ENCODE data around the gene SPRR4. TPM values are rescaled to one million over a fixed set of nuclear protein-coding genes. Genes with fewer than 3 reads are reported as not detected.

SPRR4 gene
- total RNA-seq, 4 donors from 2014 or later = not detected

DNA sequence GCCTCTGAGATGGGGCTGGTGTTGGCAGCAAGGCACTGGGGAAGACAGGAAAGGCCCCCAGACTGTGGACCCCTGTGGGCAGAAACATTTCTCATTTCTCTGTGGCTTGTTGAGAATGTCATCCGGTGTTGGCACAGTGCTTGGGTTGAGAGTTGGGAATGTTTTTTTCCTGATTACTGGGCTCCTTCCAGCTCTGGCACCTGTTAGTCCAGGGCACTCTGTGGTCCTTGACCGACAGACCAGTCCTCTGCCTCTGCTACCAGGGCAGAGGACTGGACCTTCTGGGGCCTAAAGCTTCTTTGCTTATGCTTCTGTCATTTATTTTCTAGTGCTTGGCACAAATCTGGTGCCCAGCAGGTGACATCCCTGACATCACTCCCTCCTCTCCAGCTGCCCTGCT lies 28.3 kb upstream of the SPRR4 start:
- no peaks in the 10 kb centered on the region for H3K27me3 ChIP-seq
- no peaks in the 10 kb centered on the region for H3K36me3 ChIP-seq
- intact Hi-C loops (cut with DNase I; ENCODE audit: low total_unique reads) = no loop called here
- ATAC-seq (no peak), DNase-seq (no peak)
- no peak overlapping the region for H3K27ac ChIP-seq
- no peaks in the 10 kb centered on the region for H3K9me3 ChIP-seq
- no peak overlapping the region for H3K4me3 ChIP-seq
- TF ChIP-seq POLR2A (IDR thresholded peaks at IDR 0.05) = no peak
- TF ChIP-seq, protein P1, sequence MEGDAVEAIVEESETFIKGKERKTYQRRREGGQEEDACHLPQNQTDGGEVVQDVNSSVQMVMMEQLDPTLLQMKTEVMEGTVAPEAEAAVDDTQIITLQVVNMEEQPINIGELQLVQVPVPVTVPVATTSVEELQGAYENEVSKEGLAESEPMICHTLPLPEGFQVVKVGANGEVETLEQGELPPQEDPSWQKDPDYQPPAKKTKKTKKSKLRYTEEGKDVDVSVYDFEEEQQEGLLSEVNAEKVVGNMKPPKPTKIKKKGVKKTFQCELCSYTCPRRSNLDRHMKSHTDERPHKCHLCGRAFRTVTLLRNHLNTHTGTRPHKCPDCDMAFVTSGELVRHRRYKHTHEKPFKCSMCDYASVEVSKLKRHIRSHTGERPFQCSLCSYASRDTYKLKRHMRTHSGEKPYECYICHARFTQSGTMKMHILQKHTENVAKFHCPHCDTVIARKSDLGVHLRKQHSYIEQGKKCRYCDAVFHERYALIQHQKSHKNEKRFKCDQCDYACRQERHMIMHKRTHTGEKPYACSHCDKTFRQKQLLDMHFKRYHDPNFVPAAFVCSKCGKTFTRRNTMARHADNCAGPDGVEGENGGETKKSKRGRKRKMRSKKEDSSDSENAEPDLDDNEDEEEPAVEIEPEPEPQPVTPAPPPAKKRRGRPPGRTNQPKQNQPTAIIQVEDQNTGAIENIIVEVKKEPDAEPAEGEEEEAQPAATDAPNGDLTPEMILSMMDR (IDR thresholded peaks at IDR 0.05 in 4 of 5, conservative IDR thresholded peaks at IDR 0.05 in 1 of 5) = no peak
- in situ Hi-C loops (cut with MboI; ENCODE audit: low sequenced_read_pairs in 4 of 4) = no loop called here
- H3K4me1 ChIP-seq = no peaks in the 10 kb centered on the region

DNA sequence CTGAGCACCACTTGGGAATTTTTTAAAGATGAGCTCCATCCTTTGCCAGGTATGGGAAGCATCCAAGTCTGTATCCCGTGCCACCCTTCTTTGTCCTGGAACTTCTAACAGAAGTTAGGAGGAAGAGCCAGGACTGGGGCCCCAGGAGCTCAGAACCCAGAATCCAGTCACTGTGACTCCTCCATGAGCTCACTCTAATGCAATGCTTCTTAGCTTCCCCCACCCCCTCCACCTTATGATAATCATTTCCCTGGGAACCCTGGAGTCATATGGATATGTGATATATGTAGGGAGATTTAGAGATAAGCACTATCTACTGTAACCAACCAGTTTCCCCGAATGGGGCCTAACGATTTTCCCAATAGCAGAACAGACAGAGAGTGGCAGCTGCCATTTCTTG lies 24.2 kb upstream of the SPRR4 start:
- DNase-seq (no peak), ATAC-seq (no peak)
- Histone ChIP-seq H3K9me3 (no peaks in the 10 kb centered on the region), H3K4me1 (no peaks in the 10 kb centered on the region), H3K4me3 (no peak overlapping the region), H3K36me3 (no peaks in the 10 kb centered on the region), H3K27ac (no peak overlapping the region), H3K27me3 (no peaks in the 10 kb centered on the region)
- in situ Hi-C loops (cut with MboI; ENCODE audit: low sequenced_read_pairs in 4 of 4) (no loop called here), intact Hi-C loops (cut with DNase I; ENCODE audit: low total_unique reads) (no loop called here)
- TF ChIP-seq, protein P1 (IDR thresholded peaks at IDR 0.05 in 4 of 5, conservative IDR thresholded peaks at IDR 0.05 in 1 of 5) = no peak
- TF ChIP-seq POLR2A (IDR thresholded peaks at IDR 0.05) = no peak

DNA sequence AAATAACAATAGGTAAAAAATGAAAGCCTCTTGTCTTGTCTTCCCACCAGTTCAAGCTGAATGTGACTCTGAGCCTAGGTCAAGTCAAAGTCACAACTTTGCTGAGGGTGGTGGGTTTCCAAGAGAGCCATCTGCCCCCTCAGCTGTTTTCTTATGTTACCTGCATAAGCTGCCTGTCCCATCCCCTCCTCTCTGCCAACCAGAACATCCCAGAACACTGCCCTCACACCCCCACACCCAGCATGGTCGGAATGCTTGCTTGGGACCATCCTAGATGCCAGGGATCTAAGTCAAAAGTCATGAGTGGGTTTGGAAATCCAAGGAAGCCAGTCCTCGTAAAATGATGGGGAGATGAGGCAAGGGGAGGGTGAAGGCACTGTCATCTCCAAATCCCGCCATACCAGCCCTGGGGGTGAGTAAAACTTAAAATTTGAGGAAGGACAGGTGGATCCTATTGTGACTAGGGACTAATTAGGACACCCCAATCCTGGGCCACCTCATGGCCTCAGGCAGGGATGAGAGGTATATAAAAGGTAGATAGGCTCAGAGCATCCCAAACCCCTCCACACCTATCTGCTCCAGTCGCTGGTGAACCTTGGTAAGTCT lies 23.7 kb upstream of the SPRR4 start, which contains the start of gene SPRR5:
TSS of gene SPRR5 (plus strand) at position 556 of the 606 bp plus-strand sequence. CDS start 1,349 bp downstream, outside the sequence.
- intact Hi-C loops (cut with DNase I; ENCODE audit: low total_unique reads) (no loop called here), in situ Hi-C loops (cut with MboI; ENCODE audit: low sequenced_read_pairs in 4 of 4) (no loop called here)
- Histone ChIP-seq H3K4me3 (no peak within 1 kb of the TSS), H3K4me1 (no peaks in the 10 kb centered on the region), H3K27ac (no peak within 1 kb of the TSS), H3K9me3 (no peaks in the 10 kb centered on the region), H3K36me3 (no peaks in the 10 kb centered on the region), H3K27me3 (no peaks in the 10 kb centered on the region)
- DNase-seq (no peak), ATAC-seq (no peak)
- TF ChIP-seq, protein P1 (IDR thresholded peaks at IDR 0.05 in 4 of 5, conservative IDR thresholded peaks at IDR 0.05 in 1 of 5) = no peak

DNA sequence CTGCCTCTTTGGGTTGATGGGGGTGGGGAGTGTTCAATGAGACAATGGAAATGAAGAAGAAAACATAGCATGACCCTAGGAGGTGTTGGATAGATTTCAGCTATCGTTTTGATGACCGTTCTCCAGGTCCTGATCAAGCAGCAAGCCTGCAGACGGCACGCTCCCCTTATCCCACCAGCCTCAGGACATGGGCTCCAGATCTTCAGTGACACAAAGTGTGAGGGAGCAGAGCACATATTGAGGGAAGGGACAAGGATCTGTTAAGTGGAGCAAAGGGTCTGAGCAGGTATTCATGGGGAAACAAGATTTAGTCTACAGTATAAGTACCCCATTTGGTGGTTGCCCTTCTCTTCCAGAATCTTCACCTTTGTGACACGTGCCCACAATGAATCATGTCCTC lies 18.7 kb upstream of the SPRR4 start:
- DNase-seq = no peak
- Histone ChIP-seq H3K27ac (no peak overlapping the region), H3K4me3 (no peak overlapping the region), H3K9me3 (no peaks in the 10 kb centered on the region), H3K4me1 (no peaks in the 10 kb centered on the region), H3K36me3 (no peaks in the 10 kb centered on the region), H3K27me3 (no peaks in the 10 kb centered on the region)
- TF ChIP-seq, protein P1 (IDR thresholded peaks at IDR 0.05 in 4 of 5, conservative IDR thresholded peaks at IDR 0.05 in 1 of 5) = no peak
- TF ChIP-seq POLR2A (IDR thresholded peaks at IDR 0.05) = no peak
- ATAC-seq = no peak
- intact Hi-C loops (cut with DNase I; ENCODE audit: low total_unique reads) (no loop called here), in situ Hi-C loops (cut with MboI; ENCODE audit: low sequenced_read_pairs in 4 of 4) (no loop called here)

DNA sequence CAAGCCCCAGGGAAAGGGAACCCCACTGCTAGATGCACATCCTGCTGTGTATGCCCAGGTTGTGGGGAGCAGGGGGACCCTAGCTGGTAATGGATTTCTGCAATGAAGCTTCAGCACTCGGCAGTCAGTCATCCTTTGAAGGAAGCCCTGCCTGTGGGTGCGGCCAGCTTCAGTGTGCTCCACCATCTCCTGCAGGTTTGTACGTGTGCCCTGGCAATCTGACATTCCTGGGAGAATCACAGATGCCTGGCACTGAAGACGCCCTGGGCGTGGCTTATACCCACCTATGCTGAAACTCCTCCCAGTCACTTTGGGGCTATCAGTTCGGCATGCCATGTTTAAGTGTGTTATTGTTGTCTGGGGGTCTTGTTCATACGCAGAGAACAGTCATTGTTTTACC lies 16.7 kb upstream of the SPRR4 start:
- no peaks in the 10 kb centered on the region for H3K27me3 ChIP-seq
- in situ Hi-C loops (cut with MboI; ENCODE audit: low sequenced_read_pairs in 4 of 4) (no loop called here), intact Hi-C loops (cut with DNase I; ENCODE audit: low total_unique reads) (no loop called here)
- TF ChIP-seq, protein P1 (IDR thresholded peaks at IDR 0.05 in 4 of 5, conservative IDR thresholded peaks at IDR 0.05 in 1 of 5) = no peak
- no peak for TF ChIP-seq POLR2A (IDR thresholded peaks at IDR 0.05)
- no peak for DNase-seq
- H3K27ac ChIP-seq = no peak overlapping the region
- no peaks in the 10 kb centered on the region for H3K4me1 ChIP-seq
- no peak for ATAC-seq
- H3K4me3 ChIP-seq = no peak overlapping the region
- H3K9me3 ChIP-seq = no peaks in the 10 kb centered on the region
- H3K36me3 ChIP-seq = no peaks in the 10 kb centered on the region

Data from gastrocnemius medialis (tissue), 4 donors.